SK-N-MC (cell line): Measurements from ENCODE around the gene SYT12.

Experiments
- DNase-seq: peaks from one replicate; pipeline ENCODE4 v3.0.0-alpha.2; 2011; ENCODE audit warnings: low read depth, low spot score
- H3K27ac ChIP-seq: fragments of 200-600 bp; sonication (generic); 2 replicates; pipeline ENCODE4 v1.5.1; 2016; ENCODE audit warnings: mixed run types
- H3K36me3 ChIP-seq: fragments of 200-600 bp; sonication (generic); 2 replicates; pipeline ENCODE4 v1.6.1; 2017; ENCODE audit warnings: antibody characterized with exemption, low read length, mixed read lengths; ENCODE audit not compliant: insufficient read depth
- H3K4me3 ChIP-seq: fragments of 200-600 bp; sonication (generic); 2 replicates; pipeline ENCODE4 v1.5.1; 2016
- H3K9ac ChIP-seq: fragments of 200-600 bp; sonication (generic); 2 replicates; pipeline ENCODE4 v1.8.0; 2017; ENCODE audit warnings: mixed run types, mixed read lengths; ENCODE audit not compliant: insufficient read length
- H3K9me3 ChIP-seq: fragments of 200-600 bp; sonication (generic); 2 replicates; pipeline ENCODE4 v1.6.1; 2017; ENCODE audit warnings: low read depth, mild to moderate bottlenecking, antibody characterized with exemption, low read length, moderate library complexity, mixed read lengths
- EZH2 ChIP-seq: fragments of 200-600 bp; sonication (generic); IDR thresholded peaks from one replicate; pipeline ENCODE4 v1.6.1; 2017; ENCODE audit warnings: antibody characterized with exemption
- FOXP2 ChIP-seq: optimal IDR thresholded peaks from 2 replicates; pipeline ENCODE3; 2011; ENCODE audit warnings: mild to moderate bottlenecking, moderate library complexity; ENCODE audit not compliant: insufficient read depth; ENCODE audit errors: extremely low read length, control extremely low read depth
- POLR2AphosphoS5 ChIP-seq: IDR thresholded peaks from 2 replicates; pipeline ENCODE4 v1.6.1; 2012; ENCODE audit warnings: mild to moderate bottlenecking, low read depth, low read length, borderline replicate concordance

Gene SYT12

GRCh38 chr11:66978717-66979116 is 44.2 kb upstream of the SYT12 start:
- no peak overlapping the region for H3K27ac ChIP-seq
- no peak for DNase-seq
- no peaks in the 10 kb centered on the region for H3K36me3 ChIP-seq
- no peaks in the 10 kb centered on the region for H3K9me3 ChIP-seq
- H3K9ac ChIP-seq = no peak overlapping the region
- H3K4me3 ChIP-seq = no peak overlapping the region
- TF ChIP-seq EZH2 (no peak), FOXP2 (no peak), POLR2AphosphoS5 (no peak)

GRCh38 chr11:66979336-66979980 is 43.5 kb upstream of the SYT12 start:
- H3K9ac ChIP-seq = no peak overlapping the region
- no peaks in the 10 kb centered on the region for H3K36me3 ChIP-seq
- TF ChIP-seq FOXP2 (no peak), EZH2 (no peak), POLR2AphosphoS5 (no peak)
- no peak overlapping the region for H3K27ac ChIP-seq
- no peaks in the 10 kb centered on the region for H3K9me3 ChIP-seq
- no peak overlapping the region for H3K4me3 ChIP-seq
- DNase-seq = no peak

DNA sequence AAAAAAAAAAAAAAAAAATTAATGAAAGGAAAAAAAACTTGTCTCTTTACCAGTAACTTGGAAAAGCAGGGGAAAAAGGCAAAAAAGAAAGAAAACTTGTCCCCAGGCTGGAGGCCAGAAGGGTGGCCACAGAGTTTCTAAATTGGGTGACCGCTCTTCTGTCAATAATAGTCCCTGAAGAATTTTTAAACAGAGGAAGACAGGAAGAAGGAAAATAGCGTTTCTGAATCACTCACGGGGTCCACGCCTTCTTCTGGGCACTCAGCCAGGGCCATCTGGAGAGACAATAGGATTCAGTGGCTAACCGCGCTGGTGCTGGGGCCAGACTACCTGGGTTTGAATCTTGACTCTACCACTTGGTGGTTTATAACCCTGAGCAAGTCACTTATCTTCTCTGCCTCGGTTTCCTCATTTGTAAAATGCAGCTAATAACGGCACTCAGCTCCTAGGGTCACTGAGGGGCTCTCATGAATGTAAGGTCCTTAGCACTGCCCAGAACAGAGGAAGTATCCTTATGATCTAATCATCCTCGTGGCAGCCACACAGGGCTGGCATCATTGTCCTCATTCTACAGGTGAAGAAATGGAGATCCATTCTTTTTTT is 40.9 kb upstream of the SYT12 start:
- no peak overlapping the region for H3K9ac ChIP-seq
- H3K36me3 ChIP-seq = no peaks in the 10 kb centered on the region
- no peak for TF ChIP-seq FOXP2
- TF ChIP-seq EZH2 = no peak
- TF ChIP-seq POLR2AphosphoS5 = no peak
- no peak overlapping the region for H3K4me3 ChIP-seq
- no peaks in the 10 kb centered on the region for H3K9me3 ChIP-seq
- no peak overlapping the region for H3K27ac ChIP-seq
- no peak for DNase-seq

DNA sequence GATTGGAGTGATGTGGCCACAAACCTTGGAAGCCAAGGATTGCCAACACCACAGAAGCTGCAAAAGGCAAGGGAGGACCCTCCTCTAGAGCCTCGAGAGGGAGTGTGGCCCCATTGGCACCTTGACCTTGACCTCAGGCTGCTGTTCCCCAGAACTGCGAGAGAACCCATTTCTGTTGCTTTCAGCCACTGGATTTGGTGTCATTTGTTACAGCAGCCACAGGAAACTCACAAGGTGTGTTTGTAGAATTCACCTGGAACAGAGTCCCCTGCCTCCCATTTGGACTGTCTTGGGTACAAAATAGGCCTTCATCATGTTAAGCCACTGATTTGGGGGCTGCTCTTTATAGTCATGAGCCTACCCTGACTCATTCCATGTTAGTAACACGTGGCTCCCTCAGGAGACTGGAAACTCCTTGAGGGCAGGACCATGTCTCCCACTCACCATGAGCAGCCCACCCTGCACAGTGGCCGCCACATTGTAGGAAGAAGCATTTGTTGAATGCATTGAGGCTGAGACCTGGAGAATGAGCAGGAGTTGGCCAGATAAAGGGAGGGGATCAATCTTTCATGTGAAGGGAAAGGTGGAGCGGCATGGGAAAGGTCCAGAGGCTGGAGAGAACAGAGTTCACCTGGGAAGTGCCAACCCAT is 39.5 kb upstream of the SYT12 start:
- Histone ChIP-seq H3K9me3 (no peaks in the 10 kb centered on the region), H3K4me3 (no peak overlapping the region), H3K36me3 (no peaks in the 10 kb centered on the region), H3K27ac (no peak overlapping the region), H3K9ac (no peak overlapping the region)
- no peak for DNase-seq
- TF ChIP-seq POLR2AphosphoS5 = no peak
- TF ChIP-seq FOXP2 = no peak
- TF ChIP-seq EZH2 = no peak

- TF ChIP-seq EZH2 (no peak), POLR2AphosphoS5 (no peak), FOXP2 (no peak)
- no peak overlapping the region for H3K9ac ChIP-seq
- DNase-seq = no peak
- H3K27ac ChIP-seq = no peak overlapping the region
- no peaks in the 10 kb centered on the region for H3K9me3 ChIP-seq
- no peaks in the 10 kb centered on the region for H3K36me3 ChIP-seq
- no peak overlapping the region for H3K4me3 ChIP-seq
These were observed 37.3 kb upstream of the SYT12 start for GRCh38 chr11:66985508-66986177.

DNA sequence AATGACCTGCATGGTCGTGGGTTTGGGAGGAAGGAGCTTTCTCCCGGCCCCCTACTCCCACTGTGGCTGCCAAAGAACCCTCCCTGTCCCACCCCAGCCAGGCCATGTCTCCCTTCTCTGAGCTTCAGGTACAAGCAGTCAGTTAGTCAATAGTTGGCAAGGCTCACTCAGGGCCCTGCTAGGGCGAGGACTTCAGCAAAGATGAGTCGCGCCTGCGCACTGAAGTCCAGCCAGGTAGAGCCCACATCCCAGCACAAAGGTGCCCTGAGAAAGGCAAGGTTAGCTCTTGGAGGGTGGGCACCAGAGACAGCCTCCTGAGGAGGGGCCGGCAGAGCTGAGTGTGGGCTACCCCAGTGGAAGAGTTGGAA is 36.8 kb upstream of the SYT12 start:
- TF ChIP-seq POLR2AphosphoS5 (no peak), EZH2 (no peak), FOXP2 (no peak)
- no peak for DNase-seq

GRCh38 chr11:66987158-66987620 is 35.7 kb upstream of the SYT12 start:
- Histone ChIP-seq H3K9me3 (no peaks in the 10 kb centered on the region), H3K36me3 (no peaks in the 10 kb centered on the region), H3K27ac (no peak overlapping the region), H3K4me3 (no peak overlapping the region), H3K9ac (no peak overlapping the region)
- TF ChIP-seq POLR2AphosphoS5 (no peak), FOXP2 (no peak), EZH2 (no peak)
- no peak for DNase-seq

More for the DNA sequence above, 36.8 kb upstream of the SYT12 start:
- Histone ChIP-seq H3K36me3 (no peaks in the 10 kb centered on the region), H3K9ac (no peak overlapping the region), H3K4me3 (no peak overlapping the region), H3K9me3 (no peaks in the 10 kb centered on the region), H3K27ac (no peak overlapping the region)
